22Rv1 (cell line): ENCODE data around the gene SLIT2.

Source experiments
- H3K27ac ChIP-seq: fragments of 450-650 bp; 2 replicates; pipeline ENCODE4 v1.5.1; 2017
- CTCF ChIP-seq: fragments of 450-650 bp; IDR thresholded peaks from 2 replicates; pipeline ENCODE4 v1.5.1; 2017; ENCODE audit warnings: mild to moderate bottlenecking
- ZFX ChIP-seq: fragments of 450-650 bp; IDR thresholded peaks from 2 replicates; pipeline ENCODE4 v1.6.1; 2017; ENCODE audit warnings: antibody characterized with exemption, borderline replicate concordance

Gene SLIT2

GRCh38 chr4:20265726-20266125 lies 14.0 kb downstream of the SLIT2 start:
- H3K27ac ChIP-seq = no peak overlapping the region
- TF ChIP-seq ZFX = no peak
- no peak for TF ChIP-seq CTCF

- no peak overlapping the region for H3K27ac ChIP-seq
- TF ChIP-seq ZFX (no peak), CTCF (no peak)
These were observed 14.7 kb downstream of the SLIT2 start for GRCh38 chr4:20266215-20267082.

- no peak overlapping the region for H3K27ac ChIP-seq
- no peak for TF ChIP-seq ZFX
- TF ChIP-seq CTCF = no peak
These were observed 16.3 kb downstream of the SLIT2 start for GRCh38 chr4:20268028-20268427.

GRCh38 chr4:20269320-20269719 lies 17.6 kb downstream of the SLIT2 start:
- H3K27ac ChIP-seq = no peak overlapping the region
- TF ChIP-seq ZFX = no peak
- TF ChIP-seq CTCF = no peak

- no peak for TF ChIP-seq ZFX
- no peak overlapping the region for H3K27ac ChIP-seq
These were observed 20.2 kb downstream of the SLIT2 start for GRCh38 chr4:20271950-20272349.

GRCh38 chr4:20272411-20272872 lies 20.7 kb downstream of the SLIT2 start:
- TF ChIP-seq CTCF (no peak), ZFX (no peak)
- H3K27ac ChIP-seq = no peak overlapping the region

GRCh38 chr4:20273793-20274192 lies 22.1 kb downstream of the SLIT2 start:
- no peak for TF ChIP-seq CTCF
- no peak for TF ChIP-seq ZFX

More at GRCh38 chr4:20273793-20274192, 22.1 kb downstream of the SLIT2 start:
- no peak overlapping the region for H3K27ac ChIP-seq
